ENCODE results near the gene CNPY2.
A peak's percentile ranks its signal among the peaks of the same experiment; 100 is the strongest.

Gene CNPY2

GRCh38 chr12:56304872-56305590, 10.8 kb downstream of the CNPY2 start:
- Histone ChIP-seq H3K4me3 (ENCODE audit: low read depth, low read length) (no peak overlapping the region), H3K27me3 (ENCODE audit: control insufficient read depth, insufficient read depth, low read length) (no peaks in the 10 kb centered on the region), H3K27ac (no peak overlapping the region), H3K36me3 (ENCODE audit: control insufficient read depth, insufficient read depth, low read length) (no peaks in the 10 kb centered on the region), H3K79me2 (peaks cover 7% of the 10 kb centered on the region), H3K9me3 (ENCODE audit: control insufficient read depth, low read length) (no peaks in the 10 kb centered on the region), H3K4me2 (ENCODE audit: low read length) (no peak overlapping the region), H2AFZ (no peak overlapping the region), H3K9ac (no peak overlapping the region), H3K4me1 (peaks cover 13% of the 10 kb centered on the region)
- no peak for TF ChIP-seq CTCF (IDR thresholded peaks at IDR 0.05)

- no peaks in the 10 kb centered on the region for H3K36me3 ChIP-seq (ENCODE audit: control insufficient read depth, insufficient read depth, low read length)
- no peak overlapping the region for H2AFZ ChIP-seq
- no peaks in the 10 kb centered on the region for H3K9me3 ChIP-seq (ENCODE audit: control insufficient read depth, low read length)
- no peak overlapping the region for H3K4me3 ChIP-seq (ENCODE audit: low read depth, low read length)
- no peak overlapping the region for H3K27ac ChIP-seq
- H3K27me3 ChIP-seq (ENCODE audit: control insufficient read depth, insufficient read depth, low read length) = no peaks in the 10 kb centered on the region
- peaks cover 13% of the 10 kb centered on the region for H3K4me1 ChIP-seq
- no peak overlapping the region for H3K4me2 ChIP-seq (ENCODE audit: low read length)
- TF ChIP-seq CTCF (IDR thresholded peaks at IDR 0.05) = no peak
- H3K79me2 ChIP-seq = peaks cover 9% of the 10 kb centered on the region
- no peak overlapping the region for H3K9ac ChIP-seq
Measured at GRCh38 chr12:56304276-56304675, 11.5 kb downstream of the CNPY2 start.

GRCh38 chr12:56300644-56301464, 14.9 kb downstream of the CNPY2 start:
- no peaks in the 10 kb centered on the region for H3K27me3 ChIP-seq (ENCODE audit: control insufficient read depth, insufficient read depth, low read length)
- peaks cover 16% of the 10 kb centered on the region for H3K4me1 ChIP-seq
- no peaks in the 10 kb centered on the region for H3K9me3 ChIP-seq (ENCODE audit: control insufficient read depth, low read length)
- peak overlapping the region; percentile 96 for H2AFZ ChIP-seq
- peak overlapping the region; percentile 80 for H3K4me2 ChIP-seq (ENCODE audit: low read length)
- peak overlapping the region; percentile 98 for H3K27ac ChIP-seq
- H3K4me3 ChIP-seq (ENCODE audit: low read depth, low read length) = peak overlapping the region; percentile 83
- peak overlapping the region; percentile 58 for H3K9ac ChIP-seq
- H3K36me3 ChIP-seq (ENCODE audit: control insufficient read depth, insufficient read depth, low read length) = no peaks in the 10 kb centered on the region
- H3K79me2 ChIP-seq = peaks cover 38% of the 10 kb centered on the region
- TF ChIP-seq CTCF (IDR thresholded peaks at IDR 0.05) = no peak

- Histone ChIP-seq H3K4me3 (ENCODE audit: low read depth, low read length) (peak within 1 kb of the TSS; percentile 83), H3K27me3 (ENCODE audit: control insufficient read depth, insufficient read depth, low read length) (no peaks in the 10 kb centered on the region), H3K9me3 (ENCODE audit: control insufficient read depth, low read length) (no peaks in the 10 kb centered on the region), H3K36me3 (ENCODE audit: control insufficient read depth, insufficient read depth, low read length) (no peaks in the 10 kb centered on the region), H3K4me1 (peaks cover 16% of the 10 kb centered on the region), H2AFZ (peak within 1 kb of the TSS; percentile 96), H3K9ac (peak within 1 kb of the TSS; percentile 69), H3K27ac (peak within 1 kb of the TSS; percentile 98), H3K79me2 (peaks cover 44% of the 10 kb centered on the region), H3K4me2 (ENCODE audit: low read length) (peak within 1 kb of the TSS; percentile 80)
- no peak for TF ChIP-seq CTCF (IDR thresholded peaks at IDR 0.05)
Measured at GRCh38 chr12:56299853-56300643, 15.7 kb downstream of the CNPY2 start, which contains the start of gene CS. CS (minus strand) TSS chr12:56300330; CDS start chr12:56300201, 129 bp downstream.

All from parathyroid adenoma (tissue), 2 donors.